Right renal pelvis (tissue), 4 donors: ENCODE data around the gene CENPX. TPM values are rescaled to one million over a fixed set of nuclear protein-coding genes. Genes with fewer than 3 reads are reported as not detected.
"Not testable (repeated sequence)": the region's sequence is repeated elsewhere in the genome, so short reads cannot be mapped to it uniquely, and the experiment has no call there.

Source experiments
- DNase-seq, 4 donors: peaks; one replicate each; pipeline ENCODE4 v3.0.0-alpha.2; 2013; ENCODE audit warnings: low read depth in 4 of 4, low spot score in 3 of 4, missing footprints in 1 of 4
- polyA plus RNA-seq, 4 donors: library from polyadenylated mRNA; unstranded; fragments of 120-200 nt; gene quantifications; one replicate each; pipeline ENCODE4 v1.2.1, GENCODE V29; 2013; ENCODE audit not compliant: insufficient read length in 4 of 4

Gene CENPX
- polyA plus RNA-seq, 4 donors = 37.9 to 49.6 (median 41.8) TPM

- DNase-seq = no peak
Observed at GRCh38 chr17:82042649-82043048, 20.0 kb upstream of the CENPX start.

GRCh38 chr17:82041144-82041814 is 18.6 kb upstream of the CENPX start:
- no peak for DNase-seq

GRCh38 chr17:82039695-82040299 is 17.1 kb upstream of the CENPX start:
- DNase-seq = no peak

GRCh38 chr17:82038796-82039409 is 16.2 kb upstream of the CENPX start:
- not testable (repeated sequence) for DNase-seq

GRCh38 chr17:82037889-82038195 is 15.2 kb upstream of the CENPX start:
- DNase-seq = no peak

- peak; percentile 88 to 93 (median 90) for DNase-seq
Observed at GRCh38 chr17:82037092-82037888, 14.6 kb upstream of the CENPX start, which contains the start of gene DCXR. Gene DCXR, minus strand, starts transcription at chr17:82037697. Its CDS starts 15 bp downstream, at chr17:82037682.

- no peak for DNase-seq
Observed at GRCh38 chr17:82036634-82037091, 14.0 kb upstream of the CENPX start.

GRCh38 chr17:82035956-82036633 is 13.4 kb upstream of the CENPX start:
- no peak for DNase-seq

- DNase-seq = no peak
Observed at GRCh38 chr17:82035488-82035887, 12.8 kb upstream of the CENPX start.

GRCh38 chr17:82034371-82035011 is 11.8 kb upstream of the CENPX start:
- DNase-seq = no peak

GRCh38 chr17:82033359-82034085 is 10.8 kb upstream of the CENPX start:
- DNase-seq = no peak

- DNase-seq = no peak
Observed at GRCh38 chr17:82031885-82032627, 9.4 kb upstream of the CENPX start.

GRCh38 chr17:82031303-82031884 is 8.7 kb upstream of the CENPX start, which contains the start of gene RAC3:
Gene RAC3, plus strand, starts transcription at chr17:82031678. Its CDS starts 84 bp downstream, at chr17:82031762.
- no peak for DNase-seq

- DNase-seq = peak in 1 of 4 donors; percentile 82
Observed at GRCh38 chr17:82030470-82031302, 8.0 kb upstream of the CENPX start.

GRCh38 chr17:82029990-82030469 is 7.4 kb upstream of the CENPX start:
- DNase-seq = no peak

- DNase-seq = no peak
Observed at GRCh38 chr17:82029391-82029790, 6.7 kb upstream of the CENPX start.

- DNase-seq = no peak
Observed at GRCh38 chr17:82028966-82029365, 6.3 kb upstream of the CENPX start.
